GM19351 (cell line): ENCODE results near the gene TAX1BP1.
"Not testable (repeated sequence)": the region's sequence is repeated elsewhere in the genome, so short reads cannot be mapped to it uniquely, and the experiment has no call there.

ENCODE experiments used
- ATAC-seq: cut with Tn5 transposase; IDR thresholded peaks from one replicate; pipeline ENCODE4 v1.9.1; 2021; ENCODE audit warnings: mild to moderate bottlenecking, moderate library complexity; ENCODE audit not compliant: unreplicated experiment

The TAX1BP1 gene

DNA sequence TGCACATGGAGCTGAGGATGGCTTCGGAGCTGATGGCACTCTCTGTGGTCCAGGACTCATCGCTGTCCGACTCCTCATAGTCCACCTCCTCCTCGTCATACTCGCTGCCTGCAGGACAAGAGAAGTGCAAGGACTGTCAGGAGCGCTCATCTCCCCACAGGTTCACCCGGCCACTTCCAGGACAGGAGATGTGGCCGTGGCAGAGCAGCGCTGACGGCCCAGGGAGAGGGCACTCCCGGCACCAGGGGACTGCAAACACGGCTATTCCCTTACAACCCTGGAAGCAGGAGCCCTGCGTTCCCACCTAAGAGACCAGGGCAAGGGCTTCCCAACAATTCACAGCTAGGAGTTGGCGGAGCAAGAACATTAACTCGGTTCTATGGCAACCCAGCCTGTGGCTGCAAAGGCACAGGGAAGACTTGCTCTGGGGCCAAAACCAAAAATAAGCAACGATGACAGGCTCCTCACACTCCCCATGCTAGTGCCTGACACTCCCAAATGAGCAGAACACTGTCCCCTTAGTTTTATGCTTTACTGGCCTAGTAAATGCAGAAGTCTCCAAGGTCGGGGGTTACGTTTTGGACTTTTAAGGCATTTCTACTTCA lies 100.9 kb downstream of the TAX1BP1 start:
- ATAC-seq = no peak

DNA sequence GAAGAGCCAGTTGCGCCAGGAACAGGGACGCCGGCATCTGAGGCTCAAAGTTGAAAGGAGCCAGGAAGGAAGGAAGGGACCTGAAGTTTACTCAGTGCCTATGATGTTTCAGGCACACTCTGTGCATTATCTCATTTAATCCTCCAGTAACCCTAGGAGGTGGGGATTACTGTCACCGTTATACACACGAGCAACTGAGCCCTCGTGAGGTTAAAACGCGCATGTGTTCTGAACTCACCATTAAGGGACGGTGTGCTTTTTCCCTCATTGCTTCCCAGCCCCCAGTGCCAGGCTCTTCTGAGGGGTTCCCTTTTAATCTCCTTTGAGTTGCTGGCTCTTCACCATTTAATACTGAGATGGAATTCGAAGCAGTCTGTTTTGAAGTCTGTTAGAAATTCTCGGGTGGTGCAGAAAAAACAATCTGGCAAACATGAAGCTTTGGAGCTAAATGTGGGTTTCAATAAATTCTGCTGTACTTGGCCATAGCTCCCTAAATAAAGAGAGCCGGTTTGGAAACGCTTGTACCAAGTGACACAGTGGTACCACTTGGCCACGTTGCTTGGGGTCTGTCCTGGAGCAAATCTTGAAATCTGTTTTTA lies 102.2 kb downstream of the TAX1BP1 start:
- ATAC-seq = no peak

DNA sequence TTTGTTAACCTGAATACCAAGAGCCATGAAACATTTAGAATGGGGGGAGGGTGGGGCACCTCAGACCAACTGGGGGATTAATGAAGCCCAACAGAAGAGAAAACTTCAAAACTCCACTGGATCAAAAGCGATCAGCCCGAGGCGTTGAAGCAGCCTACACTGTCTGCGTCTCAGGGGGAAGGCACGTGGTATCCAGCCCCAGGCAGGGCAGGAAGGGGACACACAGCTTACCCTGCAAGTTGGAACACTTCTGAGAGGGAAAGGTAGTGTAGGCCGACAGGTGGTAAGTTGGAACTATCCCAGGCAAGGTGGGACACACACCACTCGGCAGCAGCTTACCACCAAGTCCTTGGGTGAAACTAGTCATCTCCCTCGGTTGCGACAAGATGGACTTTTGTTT lies 102.9 kb downstream of the TAX1BP1 start:
- ATAC-seq = no peak

DNA sequence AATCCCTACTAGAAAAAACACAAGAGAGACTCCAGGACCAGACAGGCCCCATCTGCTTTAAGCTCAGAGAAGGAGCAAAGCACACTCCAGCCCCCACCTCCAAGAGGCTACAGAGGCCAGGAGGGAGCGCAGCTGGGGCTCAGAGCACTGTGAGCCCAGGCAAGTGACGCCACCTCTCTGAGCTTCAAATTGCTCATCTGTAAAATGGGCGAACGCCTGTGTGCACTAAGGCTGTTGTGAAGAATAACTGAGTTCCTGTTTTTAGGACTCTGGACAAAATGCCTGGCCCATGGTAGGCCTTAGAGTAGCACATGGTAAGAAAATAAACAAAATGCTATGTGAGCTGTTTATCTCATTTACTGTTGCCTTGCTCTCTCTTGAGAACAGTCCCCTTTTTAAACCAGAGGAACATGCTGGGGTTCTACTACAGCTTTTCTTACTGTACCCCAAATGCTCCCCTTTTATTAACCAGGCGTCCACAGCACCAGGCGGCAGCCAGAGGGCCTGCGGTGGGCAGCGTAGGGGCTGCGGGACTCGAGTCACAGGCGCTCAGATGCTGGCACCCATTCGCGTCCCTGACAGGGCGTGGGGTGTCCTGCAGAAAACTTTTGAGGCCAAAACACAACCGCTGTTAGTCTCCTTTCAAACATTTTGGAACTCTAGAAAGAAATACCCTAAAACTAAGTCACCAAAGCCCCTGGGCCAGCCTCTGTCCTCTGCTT lies 103.8 kb downstream of the TAX1BP1 start:
- ATAC-seq = no peak

DNA sequence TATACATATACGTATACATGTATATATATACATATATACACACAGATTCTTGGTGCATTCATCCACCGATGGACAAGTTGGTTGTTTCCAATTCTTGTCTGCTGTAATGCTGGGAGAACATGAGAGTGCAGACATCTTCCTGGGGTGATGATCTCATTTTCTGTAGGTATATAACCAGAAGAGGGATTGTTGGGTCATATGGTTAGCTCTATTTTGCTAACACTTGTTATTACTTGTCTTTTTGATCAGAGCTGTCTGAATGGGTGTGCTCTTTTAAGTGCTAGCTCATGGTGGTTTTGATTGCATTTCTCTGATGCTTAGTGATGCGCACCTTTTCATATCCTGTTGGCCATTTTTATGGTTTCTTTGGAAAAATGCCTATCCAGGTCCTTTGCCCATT lies 106.4 kb downstream of the TAX1BP1 start:
- no peak for ATAC-seq

DNA sequence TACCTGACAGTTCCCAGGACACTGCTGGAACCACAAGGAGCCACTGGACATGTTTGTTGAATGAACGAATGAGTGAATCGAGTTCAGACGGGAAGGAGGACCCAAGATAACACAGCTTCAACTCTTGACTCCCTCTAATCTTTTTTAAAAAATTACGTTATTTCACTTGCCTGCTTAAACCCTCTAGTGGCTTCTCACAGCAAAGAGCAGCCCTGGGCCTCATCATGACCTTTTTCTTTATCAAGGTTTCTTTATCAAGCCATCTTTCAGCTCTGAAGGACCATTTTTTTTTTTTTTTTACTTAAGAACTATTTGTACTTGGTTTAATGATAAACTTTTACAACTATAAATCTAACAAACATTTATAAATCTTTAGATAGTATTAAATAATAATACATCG lies 110.6 kb downstream of the TAX1BP1 start:
- ATAC-seq = no peak

DNA sequence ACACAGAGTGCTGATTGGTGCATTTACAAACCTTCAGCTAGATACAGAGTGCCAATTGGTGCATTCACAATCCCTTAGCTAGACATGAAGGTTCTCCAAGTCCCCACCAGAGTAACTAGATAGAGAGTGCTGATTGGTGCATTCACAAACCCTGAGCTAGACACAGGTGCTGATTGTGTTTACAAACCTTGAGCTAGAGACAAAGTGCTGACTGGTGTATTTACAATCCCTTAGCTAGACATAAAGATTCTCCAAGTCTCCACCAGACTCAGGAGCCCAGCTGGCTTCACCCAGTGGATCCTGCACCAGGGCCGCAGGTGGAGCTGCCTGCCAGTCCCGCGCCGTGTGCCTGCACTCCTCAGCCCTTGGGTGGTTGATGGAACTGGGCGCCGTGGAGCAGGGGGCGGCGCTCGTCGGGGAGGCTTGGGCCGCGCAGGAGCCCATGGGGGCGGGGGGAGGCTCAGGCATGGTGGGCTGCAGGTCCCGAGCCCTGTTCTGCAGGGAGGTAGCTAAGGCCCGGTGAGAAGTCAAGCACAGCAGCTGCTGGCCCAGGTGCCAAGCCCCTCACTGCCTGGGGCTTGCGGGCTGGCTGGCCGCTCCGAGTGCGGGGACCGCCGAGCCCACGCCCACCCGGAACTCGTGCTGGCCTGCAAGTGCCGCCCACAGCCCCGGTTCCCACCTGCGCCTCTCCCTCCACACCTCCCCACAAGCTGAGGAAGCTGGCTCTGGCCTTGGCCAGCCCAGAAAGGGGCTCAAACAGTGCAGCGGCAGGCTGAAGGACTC lies 116.9 kb downstream of the TAX1BP1 start:
- not testable (repeated sequence) for ATAC-seq

DNA sequence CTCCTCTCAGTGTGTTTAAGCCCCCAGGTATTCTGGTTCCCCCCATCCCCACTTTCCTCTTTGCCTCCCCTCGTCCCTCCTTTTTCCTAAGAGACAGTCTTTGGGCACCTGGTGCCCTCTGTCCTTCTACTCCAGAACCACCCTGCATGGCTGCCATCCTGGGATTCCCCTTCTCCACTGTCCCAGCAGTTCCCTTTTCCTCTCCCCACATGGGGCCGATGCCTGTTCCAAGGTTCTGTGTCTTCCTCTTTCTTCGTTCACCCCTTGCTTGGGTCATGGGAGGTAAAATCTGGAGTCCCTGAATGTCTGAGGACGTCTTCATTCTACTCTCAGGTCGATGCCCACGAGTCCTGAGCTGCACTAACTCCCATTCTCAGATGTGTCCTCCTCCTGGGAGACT lies 120.8 kb downstream of the TAX1BP1 start:
- no peak for ATAC-seq

DNA sequence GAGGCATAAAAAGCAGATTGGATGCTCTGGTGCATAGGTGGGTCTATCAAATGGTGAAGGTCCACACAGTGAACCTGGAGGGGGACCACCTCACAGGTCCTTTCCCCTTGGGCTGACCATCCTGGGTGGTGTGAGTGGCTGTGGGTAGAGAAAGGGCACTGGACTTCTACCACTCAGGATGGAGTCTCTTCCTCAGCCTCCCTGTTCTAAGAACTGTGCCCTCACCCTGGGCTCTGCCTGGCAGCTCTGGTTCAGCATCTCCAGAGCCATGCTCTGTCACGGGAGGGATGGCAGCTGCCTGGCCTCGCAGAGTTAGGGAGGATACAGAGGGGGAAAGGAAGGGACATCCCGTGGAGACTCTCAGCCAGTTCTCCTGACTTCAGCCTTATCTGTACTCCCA lies 121.8 kb downstream of the TAX1BP1 start:
- ATAC-seq = no peak

DNA sequence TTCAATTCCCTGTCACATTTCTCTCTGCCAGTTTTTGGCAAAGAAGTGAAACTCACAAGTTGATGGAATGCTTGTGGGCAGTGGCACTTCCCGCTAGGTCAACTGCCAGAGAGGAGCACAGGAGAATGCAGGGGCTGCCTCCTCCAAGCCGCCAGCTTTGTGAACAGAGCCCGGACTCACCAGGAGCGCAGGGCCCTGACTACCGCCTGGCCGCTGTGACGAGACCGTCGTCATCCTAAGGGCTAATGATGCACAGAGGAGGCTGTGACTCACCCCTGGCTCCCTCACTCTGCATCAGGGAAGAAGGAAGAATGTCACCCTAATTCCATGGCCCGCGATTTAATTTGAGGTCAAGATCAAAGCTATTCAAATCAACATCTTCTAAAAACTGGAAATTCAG lies 123.9 kb downstream of the TAX1BP1 start:
- no peak for ATAC-seq

DNA sequence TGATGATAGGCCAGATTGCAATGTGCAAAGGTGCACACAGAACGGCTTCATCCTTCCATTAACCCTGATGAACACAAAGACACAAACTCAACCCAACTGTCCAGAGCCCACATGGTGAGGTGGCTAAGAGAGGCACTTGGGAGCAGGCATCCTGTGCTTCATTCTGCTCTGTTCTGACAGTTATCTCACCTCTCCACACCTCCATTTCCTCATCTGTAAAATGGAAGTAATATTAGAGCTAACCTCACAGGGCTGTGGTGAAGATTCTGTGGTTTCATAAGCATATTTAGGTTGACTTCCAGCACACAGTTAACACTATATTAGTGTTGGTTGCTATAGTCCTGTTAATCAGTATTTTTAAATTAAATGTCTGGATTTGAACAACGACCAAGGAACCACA lies 126.3 kb downstream of the TAX1BP1 start:
- ATAC-seq = no peak

DNA sequence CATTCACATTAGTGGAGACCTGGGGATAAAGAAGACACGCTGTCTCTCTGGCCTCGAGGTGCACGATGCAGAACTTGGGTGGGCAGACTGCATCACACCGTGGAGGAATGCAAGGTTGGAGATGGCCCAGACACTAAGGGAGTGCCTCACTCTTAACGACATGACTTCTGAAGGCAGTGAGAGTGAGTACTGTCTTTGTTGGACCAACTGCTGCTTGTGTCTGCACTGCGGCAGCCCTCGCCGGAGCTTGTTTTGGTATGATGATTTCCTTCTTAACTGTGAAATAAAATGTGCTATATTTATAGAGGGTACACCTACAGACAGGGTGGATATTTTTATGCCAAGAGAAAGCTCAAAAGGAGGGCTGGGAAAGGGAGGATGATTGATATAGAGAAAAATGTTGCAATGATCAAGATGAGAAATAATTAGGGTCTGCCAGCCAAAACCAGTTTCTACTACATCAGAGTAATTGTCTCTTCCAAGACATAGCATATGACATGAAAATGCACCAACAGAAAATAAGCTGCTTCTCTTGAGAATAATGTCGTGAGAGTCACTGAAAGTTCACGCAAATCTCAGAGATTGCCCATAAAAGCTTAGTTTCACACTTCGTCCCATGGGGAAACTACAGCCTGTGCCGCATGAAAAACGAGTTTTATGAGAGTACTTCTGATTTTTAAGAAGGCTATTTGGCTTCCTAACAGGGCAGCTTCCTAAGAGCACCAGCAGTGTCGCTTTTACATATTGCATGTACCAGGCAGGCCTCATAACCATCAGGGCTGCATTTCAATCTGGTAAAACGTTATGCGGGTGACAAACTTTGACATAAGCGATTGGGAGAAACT lies 127.1 kb downstream of the TAX1BP1 start:
- no peak for ATAC-seq

DNA sequence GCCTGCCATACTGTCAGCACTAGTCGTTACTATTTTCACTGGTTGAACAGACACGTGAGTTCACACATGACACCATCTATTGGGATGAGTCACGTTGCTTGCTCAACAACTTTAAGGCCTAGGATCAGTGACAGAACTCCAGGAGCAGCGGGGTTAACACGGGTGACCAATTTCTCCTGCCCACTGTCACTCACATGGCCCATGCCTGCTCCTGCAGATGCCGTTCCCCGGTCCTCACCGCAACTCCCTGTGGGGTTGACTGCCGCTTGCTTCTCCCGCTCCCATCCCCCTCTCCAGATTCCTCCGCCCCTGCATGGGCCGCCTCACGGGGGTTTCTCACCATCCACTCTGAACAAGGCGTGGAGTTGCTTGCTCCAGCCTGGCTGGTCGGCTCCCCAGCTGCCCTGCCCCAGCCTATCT lies 128.2 kb downstream of the TAX1BP1 start:
- no peak for ATAC-seq

DNA sequence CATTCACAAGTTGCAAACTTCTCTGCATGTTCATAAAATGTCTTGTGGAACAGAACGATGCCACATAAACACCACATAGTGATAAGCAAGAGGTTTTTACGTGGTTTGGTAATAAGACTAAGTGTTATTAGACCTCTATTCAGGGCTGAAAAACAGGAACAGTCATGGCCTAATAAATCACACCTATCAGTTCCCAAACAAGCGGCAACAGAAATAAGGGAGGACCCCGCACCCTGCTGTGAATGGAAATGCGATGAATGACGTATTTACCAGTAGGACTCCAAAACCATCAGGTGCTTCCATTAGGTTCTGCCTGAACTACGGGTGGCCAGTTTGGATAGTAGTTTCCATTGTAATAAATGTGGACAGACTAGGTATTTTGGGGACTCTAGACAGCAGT lies 129.1 kb downstream of the TAX1BP1 start:
- no peak for ATAC-seq

DNA sequence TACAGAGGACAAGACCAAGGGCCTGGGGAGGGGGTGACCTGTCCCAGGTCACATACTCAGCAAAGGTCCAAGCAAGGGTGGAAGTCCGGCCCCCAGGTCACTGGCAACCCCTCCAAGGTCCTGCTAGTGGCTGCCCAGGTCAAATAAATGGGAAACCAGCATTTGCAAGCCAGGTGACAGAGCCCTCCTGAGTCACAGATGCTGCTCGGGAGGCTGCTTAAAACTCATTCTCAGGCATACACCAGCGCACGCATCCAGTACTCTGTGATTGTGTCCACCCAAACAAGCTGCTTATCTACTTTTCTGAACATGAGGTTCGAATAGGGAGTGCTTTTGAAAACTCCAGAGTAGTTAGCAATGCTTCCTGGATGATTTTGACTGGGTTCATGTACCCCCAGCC lies 130.6 kb downstream of the TAX1BP1 start:
- no peak for ATAC-seq

DNA sequence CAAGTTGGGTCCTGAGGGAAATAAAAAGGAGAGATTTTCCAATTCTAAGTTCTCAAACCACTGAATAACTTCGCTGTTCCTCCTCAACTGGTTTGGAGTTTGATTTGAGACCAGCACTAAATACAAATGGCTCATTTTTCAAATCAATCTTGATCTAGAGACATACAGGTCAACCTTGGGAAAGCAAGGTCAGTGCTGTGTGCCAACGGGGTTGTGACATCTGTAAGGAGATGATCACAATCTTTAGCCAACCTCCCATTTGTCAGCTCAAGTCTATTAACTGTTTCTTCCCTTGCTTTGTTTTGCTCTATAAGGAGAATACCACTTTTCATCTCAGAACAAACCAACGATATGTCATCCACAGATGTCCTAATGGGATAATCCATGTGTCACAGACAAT lies 131.1 kb downstream of the TAX1BP1 start:
- no peak for ATAC-seq

DNA sequence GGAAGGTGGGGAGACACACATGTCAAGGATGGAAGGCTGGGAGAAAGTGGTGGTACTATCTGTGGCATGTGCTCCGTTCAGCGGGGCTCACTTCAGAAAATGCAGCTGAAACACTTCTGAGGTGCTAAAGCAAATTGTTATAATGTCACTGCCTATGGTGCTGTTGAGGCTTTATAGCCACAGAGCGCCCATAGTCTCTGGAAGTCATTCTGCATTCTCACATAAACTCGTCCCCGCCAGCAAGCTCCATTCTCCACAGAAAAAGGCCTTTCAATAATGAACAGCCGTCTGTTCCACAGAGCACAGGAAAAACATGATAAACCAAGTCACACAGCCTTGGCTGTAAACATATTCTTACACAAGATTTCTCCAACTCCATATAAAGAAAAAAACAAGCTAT lies 131.9 kb downstream of the TAX1BP1 start:
- no peak for ATAC-seq

DNA sequence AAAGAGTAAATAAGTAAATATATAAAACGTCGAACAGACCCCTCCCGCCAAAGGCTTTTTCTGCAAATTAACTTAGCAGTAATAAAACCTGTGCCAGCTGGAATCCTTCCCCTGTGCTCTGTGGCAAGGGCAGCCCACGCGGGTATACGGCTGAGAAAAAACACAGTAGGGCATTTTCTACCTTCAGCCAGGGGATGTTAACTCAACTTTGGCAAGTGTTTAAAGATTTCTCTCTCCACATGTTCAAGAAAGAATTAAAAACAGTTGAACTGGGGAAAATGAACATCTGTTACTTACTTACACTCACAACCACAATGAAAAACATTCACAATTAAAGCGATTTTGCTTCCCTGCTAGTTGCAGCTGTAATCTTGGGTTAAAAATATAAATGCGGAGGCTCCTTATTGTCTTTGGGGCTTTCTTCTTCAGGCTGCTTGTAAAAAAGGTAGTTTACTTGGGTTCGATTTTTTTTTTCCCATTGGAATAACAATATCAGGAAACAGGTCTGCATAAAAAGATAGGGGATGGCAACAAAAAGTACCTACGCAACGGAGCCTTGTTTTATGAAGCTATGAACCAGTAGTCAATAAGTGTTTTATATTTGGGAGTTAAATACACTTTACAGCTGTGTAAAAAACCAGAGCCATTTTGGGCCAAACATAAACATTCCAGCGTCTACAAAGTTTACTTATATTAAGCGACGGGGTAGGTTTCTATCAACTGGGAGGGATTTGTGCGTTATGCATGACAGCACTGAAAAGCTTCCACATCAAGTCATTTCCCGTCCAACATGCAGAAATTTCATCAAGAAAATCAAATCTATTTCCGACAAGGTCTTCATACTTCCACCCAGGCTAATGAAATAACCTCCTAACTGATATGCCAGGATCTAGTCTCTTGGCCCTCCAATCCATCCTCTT lies 132.7 kb downstream of the TAX1BP1 start:
- ATAC-seq = no peak
